Germinal center (tissue), 1 donor: ENCODE results near the gene TFF2.

Experiments used
- DNase-seq: peaks from one replicate; pipeline ENCODE4 v3.0.0; 2012; ENCODE audit warnings: mixed read lengths, low spot score

Gene TFF2

DNA sequence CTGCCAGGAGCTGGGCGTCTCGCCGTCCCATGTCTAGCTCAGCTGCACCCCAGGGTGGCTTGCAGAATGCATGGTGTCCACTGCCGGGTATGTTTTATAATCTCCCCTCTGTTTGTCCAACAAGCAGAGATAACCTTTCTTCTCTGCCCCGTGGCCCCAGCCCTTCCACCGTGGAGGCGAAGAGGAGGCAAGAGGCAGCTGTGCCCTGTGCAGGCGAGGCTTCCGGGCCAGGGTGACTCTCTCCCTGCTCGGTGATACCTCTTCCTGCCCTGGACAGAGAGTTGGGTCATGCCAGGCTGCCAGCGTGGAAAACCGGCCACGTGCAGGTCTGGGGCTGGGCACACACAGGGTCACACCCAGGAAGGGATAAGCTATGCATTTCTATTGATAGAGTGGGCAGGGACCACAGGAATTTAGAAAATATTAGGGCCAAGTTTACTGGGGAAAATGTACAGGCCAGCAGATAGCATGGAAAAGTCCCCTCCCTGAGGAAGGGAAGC is at the start of gene TFF2:
Gene TFF2 (minus strand): TSS at position 68 of the 500 bp plus-strand sequence. CDS start 37 bp downstream, at position 31.
- DNase-seq: no peak

- DNase-seq: no peak
Observed at GRCh38 chr21:42400525-42400924, 49.7 kb upstream of the TFF2 start.

DNA sequence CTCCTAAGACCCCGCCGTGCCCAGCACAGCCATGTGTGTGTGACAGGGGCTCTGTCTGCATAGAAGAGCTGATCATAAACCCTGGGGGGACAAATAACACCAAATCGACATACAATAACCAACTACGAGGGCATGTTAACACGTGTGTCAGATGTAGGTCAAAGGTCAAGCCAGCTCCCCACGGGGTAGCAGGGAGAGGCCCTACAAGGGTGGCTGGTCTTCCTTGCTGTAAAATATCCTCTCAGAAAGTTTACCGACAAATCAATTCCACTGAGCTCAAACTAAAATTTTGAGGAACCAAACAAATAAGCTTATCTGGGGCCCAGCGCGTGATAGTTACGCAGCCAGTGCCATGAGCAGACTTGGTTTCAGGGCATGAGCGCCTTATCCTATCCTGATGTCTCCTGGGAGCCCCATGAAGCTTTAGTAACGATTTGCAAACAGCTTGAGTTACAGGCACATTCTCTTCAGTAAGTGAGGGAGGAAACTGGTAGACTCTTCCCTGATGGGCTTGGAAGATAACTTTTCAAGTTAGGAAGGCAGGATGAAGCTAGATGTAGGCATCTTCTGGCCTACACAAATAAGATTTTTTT is 47.7 kb upstream of the TFF2 start:
- DNase-seq: no peak

DNA sequence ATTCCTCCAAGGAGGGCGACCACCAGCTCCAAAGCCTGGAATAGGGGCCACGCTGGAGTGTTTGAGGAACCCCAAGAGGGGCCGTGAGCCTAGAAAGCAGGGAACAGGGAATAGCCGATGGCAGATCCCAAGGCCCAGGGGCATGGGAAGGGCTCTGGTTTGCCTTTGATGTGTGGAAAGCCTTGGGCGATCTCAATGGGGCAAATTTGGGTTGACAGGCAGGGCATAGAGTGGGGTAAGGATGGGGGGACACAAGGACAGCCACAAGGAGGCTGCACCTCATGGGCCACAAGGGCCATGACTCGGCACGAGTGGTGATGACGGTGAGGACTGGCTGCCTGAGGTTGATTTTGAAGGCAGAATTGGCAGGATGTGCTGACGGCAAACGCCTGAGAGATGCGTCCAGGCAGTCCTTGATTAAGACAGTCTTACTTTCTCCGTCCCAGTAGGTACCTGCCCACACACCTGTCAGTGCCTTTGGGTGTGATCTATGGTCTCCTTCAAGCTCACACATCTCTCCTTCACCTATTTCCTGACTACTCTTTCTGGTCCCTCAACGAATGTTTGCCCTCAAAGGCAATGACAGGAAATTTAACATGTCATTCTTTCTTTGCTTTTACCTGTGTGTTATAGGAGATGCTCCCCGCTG is 47.1 kb upstream of the TFF2 start:
- DNase-seq: no peak

GRCh38 chr21:42396799-42397745 is 46.3 kb upstream of the TFF2 start:
- DNase-seq: no peak

DNA sequence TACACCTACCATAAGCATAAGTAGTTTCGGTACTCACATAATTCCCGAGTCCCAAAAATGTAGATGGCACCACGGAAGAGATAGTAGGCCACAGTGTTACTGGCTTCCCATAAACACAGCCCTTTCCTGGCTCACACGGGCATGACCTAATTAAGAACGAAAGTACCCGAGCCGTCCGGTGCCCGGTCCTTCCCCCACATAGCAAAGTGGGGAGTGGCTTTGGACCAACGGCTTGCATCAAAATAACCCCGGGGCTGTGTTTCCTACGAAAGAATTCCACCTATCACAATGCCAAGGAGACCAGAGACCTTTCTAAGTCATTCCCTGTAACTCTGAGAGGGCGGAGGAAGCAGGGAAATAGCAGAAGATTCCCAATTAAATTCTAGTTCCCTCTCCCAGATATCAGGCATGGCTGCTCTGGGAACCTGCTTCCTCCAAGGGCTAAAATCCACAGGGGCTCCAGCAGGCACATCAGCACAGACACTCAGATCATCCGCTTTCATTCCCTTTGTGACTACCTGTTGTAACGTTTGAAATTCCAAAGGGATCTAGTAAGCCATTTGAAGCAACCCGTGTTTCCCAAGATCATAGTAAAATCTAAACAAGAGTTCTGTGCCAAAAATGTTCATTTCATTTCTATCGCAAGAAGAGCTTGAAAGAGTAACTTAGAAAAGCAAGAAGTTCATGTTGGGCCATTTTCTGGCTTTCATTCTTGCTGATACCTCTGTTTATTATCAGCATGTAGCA is 45.3 kb upstream of the TFF2 start, which contains the start of gene TMPRSS3:
Gene TMPRSS3 (minus strand): TSS at position 148 of the 747 bp plus-strand sequence. CDS start 635 bp downstream, outside the sequence.
- DNase-seq: no peak

- DNase-seq: no peak
Observed at GRCh38 chr21:42395302-42395701, 44.5 kb upstream of the TFF2 start.

DNA sequence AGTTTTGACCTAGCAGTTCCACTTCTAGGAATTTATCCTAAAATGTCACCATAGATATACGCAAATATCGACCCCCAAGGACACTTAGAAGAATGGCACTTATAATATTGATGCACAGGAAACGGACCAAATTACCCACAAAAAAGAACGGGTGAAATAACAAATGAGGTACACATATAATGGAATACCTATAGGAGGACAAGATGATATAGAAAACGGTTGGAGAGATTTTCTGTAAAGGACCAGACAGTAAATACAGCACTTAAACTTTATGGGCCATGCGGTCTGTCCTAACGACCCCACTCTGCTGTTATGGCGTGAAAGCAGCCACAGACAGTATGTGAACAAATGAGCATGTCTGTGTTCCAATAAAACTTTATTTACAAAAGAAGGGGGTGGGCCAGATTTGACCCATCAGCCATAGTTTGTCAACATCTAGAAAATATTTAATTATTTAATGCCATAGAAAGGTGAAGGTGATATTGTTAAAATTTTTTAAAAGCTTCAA is 42.7 kb upstream of the TFF2 start:
- DNase-seq: no peak

DNA sequence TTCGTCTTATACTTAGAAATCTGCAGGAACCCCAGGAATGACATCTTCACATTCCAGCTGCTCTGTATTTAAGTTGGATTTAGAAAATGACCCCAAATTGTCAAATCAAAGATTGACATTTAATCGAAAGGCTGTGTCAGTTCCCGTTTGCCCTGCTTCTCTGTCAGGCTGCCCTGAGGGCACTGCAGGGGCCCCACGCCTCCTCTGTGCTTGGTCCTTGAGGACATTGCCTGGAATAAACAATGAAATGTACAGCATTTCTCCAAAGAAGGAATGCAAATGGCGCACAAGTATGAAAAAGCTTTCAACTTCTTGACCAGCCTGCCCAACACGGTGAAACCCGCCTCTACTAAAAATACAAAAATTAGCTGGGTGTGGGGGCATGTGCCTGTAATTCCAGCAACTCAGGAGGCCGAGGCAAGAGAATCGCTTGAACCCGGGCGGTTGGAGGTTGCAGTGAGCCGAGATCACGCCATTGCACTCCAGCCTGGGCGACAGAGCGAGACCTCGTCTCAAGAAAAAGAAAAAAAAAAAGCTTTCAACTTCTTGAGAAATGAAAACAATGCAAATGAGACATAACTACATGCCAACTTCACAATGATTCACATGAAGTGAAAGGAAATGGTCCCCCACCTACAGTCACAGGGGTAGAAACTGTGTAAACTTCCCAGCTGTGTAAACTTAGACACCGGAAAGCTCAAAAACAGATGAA is 42.1 kb upstream of the TFF2 start:
- peak; percentile 34 for DNase-seq

- DNase-seq: no peak
Observed at GRCh38 chr21:42391297-42391696, 40.5 kb upstream of the TFF2 start.

DNA sequence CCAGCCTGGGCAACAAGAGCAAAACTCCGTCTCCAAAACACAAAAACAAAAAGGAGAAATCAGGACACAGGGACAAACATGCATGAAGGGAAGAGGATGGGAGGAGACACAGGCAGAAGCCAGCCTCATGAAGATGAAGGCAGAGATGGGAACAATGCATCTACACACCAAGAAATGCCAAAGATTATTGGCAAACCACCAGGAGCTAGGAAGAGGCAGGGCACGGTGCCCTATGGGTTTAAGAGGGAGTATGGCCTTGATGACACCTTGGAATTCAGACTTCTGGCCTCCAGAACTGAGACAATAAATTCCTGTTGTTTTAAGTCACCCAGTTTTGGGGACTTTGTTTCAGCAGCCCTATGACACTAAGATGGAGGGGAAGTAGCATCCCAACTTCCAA is 39.9 kb upstream of the TFF2 start:
- no peak for DNase-seq

- DNase-seq: no peak
Observed at GRCh38 chr21:42390193-42390592, 39.4 kb upstream of the TFF2 start.

- DNase-seq: no peak
Observed at GRCh38 chr21:42389449-42389835, 38.6 kb upstream of the TFF2 start.

- no peak for DNase-seq
Observed at GRCh38 chr21:42388740-42389448, 38.1 kb upstream of the TFF2 start.

- no peak for DNase-seq
Observed at GRCh38 chr21:42387843-42388340, 37.1 kb upstream of the TFF2 start.

DNA sequence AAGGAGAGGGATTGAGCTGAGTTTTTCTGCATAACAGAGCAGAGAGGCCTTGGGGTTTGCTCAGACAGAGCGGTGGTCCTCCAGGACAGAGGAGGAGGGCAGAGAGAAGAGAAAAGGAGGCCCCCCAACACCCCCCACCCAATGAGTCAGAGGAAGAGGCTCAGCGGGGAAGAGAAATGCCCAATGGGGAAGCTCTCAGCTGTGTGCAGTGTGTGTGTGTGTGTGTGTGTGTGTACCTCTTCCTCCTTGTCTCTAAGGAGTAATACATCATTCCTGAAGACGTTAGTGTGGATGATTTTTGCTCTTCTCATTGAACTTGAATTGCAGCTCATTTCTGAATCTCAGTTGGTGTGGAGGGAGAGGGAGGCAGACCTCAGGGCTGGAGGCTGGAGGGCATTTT is 36.4 kb upstream of the TFF2 start:
- no peak for DNase-seq

GRCh38 chr21:42386034-42386591 is 35.3 kb upstream of the TFF2 start:
- DNase-seq: no peak

DNA sequence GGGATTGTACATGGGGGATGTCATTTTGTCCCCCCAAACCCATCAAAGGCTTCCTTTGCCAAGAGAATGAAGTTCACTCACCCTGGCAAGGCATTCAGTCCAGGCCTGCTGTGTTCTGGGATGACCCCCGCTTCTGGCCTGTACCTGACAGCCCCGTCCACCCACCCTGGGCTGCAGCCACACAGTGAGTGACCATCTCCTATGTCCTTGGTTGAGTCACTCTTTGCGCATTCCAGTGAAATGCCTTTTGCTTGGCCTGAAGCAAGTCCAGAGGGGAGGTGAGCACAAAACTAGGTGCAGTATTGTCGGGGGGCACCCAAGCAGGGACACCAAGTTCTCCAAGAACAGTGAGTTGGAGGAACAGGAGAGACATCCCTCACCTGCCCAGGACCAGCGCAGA is 34.8 kb upstream of the TFF2 start:
- no peak for DNase-seq

- DNase-seq: no peak
Observed at GRCh38 chr21:42384989-42385388, 34.2 kb upstream of the TFF2 start.
